GM18498 (cell line): ENCODE data around the gene TTC39B.
"Not testable (repeated sequence)": the region's sequence is repeated elsewhere in the genome, so short reads cannot be mapped to it uniquely, and the experiment has no call there.

Experiments used
- ATAC-seq: cut with Tn5 transposase; IDR thresholded peaks from one replicate; pipeline ENCODE4 v1.9.1; 2021; ENCODE audit warnings: mild to moderate bottlenecking, moderate library complexity; ENCODE audit not compliant: unreplicated experiment

The TTC39B gene

DNA sequence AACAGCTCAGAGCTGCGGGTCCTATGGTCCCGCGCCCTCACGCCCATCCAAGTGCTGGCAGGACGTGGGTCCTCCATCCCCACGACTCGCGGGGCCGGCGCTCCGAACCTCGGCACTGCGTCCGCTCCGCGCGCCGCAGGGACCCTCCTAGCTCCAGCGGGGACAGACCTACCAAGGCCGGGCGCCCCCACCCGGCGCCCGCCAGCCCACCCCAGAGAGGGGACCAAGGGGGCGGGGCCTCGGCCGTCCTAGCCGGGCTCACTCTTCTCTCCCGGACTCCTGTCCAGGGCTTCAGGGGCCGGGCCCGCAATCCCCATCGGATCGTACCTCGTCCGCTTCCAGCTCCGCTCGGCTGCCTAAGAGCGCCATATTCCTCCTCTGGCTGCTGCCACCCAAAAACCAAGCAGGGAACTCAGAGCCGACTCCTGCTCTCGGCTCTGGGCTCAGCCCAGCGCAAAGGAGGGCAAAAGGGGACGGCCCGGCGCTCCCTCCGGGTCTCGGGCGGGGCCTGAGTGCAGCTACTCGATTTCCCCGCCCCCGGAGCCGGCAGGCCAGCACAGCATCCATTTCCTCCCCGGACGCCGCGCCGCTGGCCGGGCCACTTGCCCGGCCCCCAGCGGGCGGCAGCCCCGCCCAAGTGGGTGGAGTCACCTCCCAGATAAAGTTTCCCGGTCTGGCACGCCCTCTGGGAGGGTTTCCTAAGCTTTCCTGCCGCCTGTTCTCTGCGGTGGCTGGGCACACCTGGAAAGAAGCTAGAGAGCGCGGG, at the start of gene TTC39B:
TSS of gene TTC39B (minus strand) at position 460 of the 766 bp plus-strand sequence. CDS start at position 369, 91 bp downstream.
- ATAC-seq, result peak; percentile 97

DNA sequence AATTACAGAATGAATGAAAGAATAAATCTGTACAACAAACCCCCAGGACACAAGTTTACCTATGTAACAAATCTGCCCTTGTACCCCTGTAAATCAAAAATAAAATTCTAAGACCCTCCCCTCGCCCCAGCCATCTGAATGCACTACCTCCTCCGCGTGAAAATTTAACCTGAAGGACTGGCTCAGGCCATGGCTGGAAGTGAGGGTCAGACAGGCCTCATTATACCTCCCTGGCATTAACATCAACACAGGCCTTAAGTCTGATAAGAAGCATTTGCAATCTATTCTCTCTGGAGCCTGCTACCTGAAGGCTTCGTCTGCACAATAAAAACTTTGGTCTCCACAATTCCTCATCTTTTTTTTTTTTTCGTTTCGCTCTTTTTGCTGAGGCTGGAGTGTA, 48.7 kb upstream of the TTC39B start:
- ATAC-seq, result no peak

DNA sequence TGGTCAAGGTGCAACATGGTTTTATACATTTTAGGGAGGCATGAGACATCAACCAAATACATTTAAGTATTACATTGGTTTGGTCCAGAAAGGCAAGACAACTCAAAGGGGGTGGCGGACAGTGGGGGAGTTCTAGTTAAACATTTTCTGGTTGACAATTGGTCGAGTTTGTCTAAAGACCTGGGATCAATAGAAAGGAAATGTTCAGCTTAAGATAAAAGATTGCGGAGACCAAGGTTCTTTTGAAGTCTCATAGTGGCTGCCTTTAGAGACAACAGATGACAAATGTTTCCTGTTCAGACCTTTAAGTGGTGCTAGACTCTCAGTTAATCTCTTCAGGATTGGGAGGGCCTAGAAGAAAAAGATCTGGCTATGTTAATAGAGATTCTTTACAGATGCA, 47.7 kb upstream of the TTC39B start:
- no peak for ATAC-seq

DNA sequence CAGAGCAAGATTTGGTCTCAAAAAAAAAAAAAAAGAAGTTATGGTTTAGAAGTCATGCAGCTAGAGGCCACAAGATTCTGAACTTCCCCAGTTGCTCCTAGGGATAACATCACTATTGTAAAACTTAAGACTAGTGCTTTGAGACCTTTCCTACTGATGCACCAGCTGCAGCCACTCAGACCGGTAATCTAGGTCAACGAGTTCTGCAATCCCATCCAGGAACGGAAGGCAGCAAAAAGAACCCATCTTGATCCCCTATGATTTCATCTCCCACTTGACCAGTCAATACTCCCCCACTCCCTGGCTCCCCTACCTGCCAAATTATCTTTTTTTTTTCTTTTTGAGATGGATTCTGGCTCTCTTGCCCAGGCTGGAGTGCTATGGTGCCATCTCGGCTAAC, 46.9 kb upstream of the TTC39B start:
- ATAC-seq, result no peak

DNA sequence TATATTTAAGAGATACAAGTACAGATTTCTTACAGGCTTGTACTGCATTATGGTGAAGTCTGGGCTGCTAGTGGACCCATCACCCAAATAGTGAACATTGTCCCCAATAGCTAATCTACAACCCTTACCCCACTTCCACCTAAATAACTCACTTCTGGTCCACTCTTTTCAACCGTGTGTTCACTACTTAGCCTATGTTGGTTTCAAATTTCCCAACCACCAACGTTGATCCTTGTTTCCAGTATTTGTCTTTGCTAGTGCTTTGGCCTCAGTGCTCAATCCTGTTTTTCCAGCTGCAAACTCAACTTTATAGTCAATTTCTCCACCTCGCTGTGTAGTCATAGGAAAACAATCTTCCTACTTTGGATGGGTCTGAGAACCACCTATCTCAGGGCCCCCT, 45.3 kb upstream of the TTC39B start:
- no peak for ATAC-seq

DNA sequence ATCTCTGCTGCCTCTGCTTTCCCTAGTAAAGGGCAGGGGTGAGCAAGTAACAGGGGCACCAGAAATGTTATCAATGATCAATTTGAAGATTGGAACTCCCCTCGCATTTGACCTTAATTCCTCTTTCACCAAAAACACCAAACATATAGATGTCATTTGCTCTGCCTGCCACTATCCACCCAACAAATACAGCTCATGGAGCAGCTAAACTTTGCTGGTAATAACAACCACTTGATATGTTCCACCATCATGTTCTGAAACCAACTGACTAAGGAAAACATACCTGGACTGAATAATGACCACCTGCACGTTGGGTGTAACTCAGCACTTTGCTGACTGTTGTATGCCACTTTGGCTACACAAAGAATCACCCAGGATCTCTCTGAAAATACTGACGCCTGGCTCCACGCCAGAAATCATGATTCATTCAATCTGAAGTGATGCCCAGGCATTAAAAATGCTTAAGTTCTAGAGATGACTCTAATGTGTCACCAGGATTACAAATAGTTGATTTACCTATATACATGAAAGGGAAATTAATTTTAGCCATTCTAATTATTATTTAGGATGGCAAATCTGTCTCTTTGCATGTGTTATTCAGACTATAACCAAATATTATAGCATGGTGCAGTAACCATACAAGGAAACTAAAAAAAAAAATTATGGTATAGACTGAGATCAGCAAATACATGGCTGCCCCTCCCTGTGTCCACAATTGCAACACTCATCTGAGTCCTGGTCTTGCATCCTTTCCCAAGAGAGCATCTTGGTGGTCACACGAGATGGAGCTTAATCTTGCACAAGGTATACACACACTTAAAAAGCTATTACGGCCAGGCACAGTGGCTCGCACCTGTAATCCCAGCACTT, 43.1 kb upstream of the TTC39B start:
- no peak for ATAC-seq

DNA sequence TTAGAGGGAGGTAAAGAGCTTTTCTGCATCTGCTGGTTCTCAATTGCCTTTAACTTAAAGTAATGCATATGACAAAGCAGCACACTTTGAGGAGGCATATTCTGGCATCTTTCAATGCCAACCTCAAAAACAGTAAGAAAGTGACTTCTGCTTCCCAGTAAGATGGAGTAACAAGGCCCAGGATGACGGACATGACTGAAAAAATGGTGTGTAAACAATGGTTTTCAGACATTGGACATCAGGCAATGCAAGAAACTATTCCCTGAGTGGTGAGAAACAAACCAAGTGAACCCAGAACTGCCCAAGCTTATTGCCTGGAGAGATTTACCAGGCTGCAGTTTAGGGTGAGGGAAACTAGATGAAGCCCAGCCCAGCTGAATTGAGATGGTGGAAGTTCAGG, 39.8 kb upstream of the TTC39B start:
- ATAC-seq, result no peak

DNA sequence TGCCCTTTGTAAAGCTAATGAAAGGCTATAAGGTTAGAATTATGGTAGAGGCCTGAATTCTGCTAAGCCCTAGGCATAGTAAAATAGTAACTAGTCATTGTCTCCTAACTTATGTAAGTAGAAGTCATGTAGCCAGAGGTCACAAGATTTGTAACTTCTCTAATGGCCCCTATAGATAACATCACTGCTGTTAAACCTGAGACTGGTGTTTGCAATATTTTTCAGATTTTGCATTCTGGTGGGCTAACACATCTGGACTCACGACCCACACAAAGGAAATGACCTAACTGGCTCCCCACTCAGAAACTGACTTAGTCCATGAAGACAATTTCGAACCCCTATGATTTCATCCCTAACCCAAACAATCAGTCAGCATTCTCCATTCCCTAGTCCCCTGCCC, 37.2 kb upstream of the TTC39B start:
- ATAC-seq, result no peak

DNA sequence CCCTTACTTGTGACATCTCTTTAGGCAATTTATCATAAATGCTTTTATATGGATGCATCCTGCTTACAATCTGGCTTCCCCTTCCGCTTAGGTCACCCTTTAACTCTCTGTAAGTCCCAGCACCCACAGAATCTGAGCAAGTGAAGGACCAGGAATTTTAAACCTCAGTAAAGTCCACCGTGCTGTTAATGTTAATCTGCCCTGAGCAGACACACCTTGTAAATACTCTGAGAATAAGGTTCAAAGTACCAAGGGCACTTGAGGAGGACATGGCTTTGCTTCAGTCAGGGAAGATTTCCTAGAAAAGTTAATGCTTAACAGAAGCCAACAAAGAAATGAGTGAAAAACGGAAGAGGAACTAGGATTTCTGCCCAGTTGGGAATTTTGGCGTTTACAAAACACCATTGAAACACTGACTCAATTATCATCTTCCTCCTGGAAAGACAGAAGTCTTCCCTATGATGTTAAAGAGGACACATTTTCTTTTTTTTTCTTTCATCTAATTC, 26.4 kb upstream of the TTC39B start:
- no peak for ATAC-seq

DNA sequence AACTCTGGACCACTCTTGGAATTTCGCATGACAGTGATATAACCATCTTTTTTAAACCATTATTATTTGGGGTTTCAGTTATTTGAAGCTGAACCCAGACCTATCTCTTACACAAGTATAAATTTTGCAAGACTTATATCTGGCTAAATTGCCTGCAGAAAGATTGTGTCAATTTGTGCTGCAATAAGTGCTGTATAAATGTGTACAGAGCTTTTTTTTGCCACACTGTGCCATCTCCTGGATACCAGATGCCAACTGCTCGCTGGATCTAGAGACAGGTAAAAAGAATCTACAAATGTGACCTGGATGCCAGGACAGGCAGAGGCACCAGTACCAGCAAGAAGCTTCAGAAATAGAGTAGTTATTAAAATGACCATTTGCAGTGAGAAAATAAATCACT, 25.9 kb upstream of the TTC39B start:
- no peak for ATAC-seq

DNA sequence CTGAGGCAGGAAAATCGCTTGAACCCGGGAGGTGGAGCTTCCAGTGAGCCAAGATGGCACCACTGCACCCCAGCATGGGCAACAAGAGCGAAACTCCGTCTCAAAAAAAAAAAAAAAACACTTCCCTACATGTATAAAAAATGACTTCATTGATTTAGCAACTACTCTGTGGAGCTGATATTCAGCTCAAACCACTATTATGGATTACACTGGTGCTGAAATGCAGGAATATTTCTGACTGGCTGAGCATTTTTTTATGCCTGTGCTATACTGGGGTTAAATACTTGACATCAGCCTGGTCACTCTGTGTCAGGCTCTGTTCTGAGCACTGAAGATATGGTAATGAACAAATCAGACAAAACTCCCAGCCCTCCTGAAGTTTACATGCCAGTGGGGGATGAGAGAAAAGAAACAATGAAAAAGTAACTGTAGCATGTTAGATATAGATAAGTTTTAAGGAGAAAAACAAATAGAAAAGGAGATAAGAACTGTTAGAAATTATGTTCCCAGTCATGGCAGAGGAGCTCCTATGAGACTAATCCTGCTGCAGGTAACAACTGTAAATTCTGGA, 22.6 kb upstream of the TTC39B start:
- ATAC-seq, result no peak

DNA sequence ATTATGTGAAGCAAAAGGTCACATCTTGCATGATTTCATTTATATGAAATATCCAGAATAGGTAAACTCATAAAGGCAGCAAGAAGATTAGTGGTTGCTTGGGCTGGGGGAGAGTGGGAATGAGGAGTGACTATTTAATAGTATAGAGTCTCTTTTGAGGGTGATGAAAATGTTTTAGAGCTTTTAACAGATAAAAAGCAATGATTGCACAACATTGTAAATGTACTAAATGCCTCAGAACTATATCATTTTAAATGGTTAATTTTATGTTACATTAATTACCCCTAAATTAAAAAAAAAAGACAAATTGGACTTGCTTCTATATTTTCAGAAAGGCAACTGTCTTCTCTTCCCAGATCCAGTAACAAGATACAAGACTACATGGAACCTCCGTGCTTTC, 21.9 kb upstream of the TTC39B start:
- ATAC-seq, result no peak

DNA sequence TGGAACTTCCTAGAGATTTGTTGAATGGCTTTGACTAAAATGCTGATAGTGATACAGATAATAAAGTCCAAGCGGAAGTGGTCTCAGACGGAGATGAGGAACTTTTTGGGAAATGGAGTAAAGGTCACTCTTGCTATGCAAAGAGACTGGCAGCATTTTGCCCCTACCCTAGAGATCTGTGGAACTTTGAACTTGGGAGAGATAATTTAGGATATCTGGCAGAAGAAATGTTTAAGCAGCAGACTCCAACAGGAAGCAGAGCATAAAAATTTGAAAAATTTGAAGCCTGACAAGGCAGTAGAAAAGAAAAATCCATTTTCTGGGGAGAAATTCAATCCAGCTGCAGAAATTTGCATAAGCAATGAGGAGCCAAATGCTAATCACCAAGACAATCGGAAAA, 15.7 kb upstream of the TTC39B start:
- not testable (repeated sequence) for ATAC-seq

DNA sequence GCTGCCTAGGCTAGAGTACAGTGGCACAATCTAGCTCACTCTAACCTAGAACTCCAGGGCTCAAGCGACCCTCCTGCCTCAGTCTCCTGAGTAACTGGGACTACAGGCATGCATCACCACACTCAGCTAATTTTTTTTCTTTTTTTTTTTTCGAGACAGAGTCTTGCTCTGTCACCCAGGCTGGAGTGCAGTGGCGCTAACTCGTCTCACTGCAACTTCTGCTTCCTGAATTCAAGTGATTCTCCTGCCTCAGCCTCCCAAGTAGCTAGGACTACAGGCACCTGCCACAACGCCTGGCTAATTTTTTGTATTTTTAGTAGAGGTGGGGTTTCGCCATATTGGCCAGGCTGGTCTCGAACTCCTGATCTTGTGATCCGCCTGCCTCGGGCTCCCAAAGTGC, 12.6 kb upstream of the TTC39B start:
- ATAC-seq, result not testable (repeated sequence)

DNA sequence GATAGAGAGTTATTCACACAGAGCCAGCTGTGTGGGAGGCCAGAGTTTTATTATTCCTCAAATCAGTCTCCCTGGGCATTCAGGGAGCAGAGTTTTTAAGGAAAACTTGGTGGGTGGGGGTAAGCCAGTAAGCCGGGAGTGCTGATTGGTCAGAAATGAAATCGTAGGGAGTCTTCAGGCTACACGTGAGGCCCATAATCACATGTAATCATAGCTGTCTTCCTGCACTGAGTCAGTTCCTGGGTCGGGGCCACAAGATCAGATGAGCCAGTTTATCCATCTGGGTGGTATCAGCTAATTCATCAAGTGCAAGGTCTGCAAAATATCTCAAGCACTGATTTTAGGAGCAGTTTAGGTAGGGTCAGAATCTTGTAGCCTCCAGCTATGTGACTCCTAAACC, 10.8 kb upstream of the TTC39B start:
- no peak for ATAC-seq

DNA sequence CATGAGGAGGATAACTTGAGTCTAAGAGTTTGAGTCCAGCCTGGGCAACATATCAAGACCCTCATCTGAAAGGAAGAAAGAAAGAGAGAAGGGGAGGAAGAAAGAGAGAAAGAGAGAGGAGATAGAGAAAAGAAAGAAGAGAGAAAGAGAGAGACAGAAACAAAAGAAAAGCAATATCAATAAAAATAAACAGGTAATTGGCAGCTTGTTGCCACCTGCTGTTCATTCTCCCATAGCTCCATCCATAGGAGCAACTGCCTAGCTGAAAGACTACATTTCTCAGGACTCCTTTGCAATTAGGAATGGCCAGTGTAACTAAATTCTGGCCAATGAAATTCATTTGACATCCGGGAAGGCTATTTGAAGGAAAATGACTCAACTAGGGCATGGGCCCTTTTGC, 4.6 kb upstream of the TTC39B start:
- no peak for ATAC-seq

DNA sequence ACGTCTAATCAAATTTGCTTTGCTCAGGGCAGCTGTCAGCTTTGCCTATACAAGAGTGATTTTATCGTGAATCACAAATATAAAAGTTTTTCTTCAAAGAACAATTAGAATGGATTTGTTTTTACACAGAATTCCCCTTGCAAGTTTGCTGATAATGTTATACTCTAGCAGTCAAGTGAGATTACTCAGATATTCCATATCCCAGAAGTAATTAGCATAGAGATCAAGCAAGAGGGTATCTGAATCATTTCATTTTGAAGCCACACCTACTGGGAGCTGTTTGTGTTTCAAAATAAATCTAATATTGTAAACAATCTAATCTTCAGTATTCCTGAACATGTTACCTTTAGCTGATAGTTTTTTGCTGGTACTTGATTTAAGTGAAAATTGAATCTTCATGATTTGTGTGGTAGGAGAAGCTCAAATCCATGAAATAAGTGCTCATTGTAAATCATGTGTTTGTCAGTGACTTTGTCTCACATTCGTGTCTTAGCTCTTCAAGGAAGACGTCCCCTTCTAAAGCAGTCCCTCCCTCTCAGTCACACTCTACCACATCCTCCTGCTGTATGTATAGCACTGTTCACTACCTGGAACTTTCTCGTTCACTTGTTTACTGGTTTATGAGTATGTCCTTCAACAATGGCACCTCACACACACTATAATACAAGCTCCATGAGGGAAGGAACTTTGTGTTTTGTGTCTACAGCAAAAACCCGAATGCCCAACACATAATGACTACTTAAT, 3.3 kb upstream of the TTC39B start:
- ATAC-seq, result no peak

DNA sequence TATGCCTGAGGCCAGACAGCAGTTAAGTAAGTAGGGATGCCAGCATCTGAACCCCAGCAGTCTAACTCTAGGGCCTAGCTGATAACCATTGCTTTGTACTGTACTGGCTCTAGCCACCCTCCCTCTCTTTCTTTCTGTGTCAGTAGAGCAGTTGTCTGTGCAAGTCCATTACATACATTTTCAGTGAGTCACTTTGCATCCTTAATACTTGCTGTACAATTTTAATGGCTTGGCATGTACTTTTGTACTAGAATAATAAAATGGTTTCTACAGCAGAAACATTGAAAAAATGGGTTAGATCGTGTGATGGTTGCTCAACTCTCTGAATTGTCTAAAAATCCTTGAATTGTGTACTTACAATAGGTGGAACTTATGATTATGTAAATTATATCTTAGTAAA, 1.5 kb upstream of the TTC39B start:
- ATAC-seq, result no peak

DNA sequence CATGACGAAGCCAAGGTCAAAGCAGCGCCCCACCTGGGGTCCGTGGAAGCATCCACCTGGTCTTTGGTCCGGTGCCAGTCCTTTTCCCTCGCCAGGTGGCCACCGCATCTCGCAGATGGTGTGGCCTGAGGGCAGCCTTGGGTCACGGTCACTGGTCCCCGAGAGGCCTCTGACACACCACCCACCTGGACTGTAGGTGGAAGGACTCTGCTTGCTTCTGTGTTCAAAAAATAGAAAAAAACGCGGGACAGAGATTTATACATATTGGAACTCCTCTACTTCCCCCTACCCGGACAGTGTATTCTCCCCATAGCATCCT, 466 bp upstream of the TTC39B start:
- ATAC-seq, result peak; percentile 28

DNA sequence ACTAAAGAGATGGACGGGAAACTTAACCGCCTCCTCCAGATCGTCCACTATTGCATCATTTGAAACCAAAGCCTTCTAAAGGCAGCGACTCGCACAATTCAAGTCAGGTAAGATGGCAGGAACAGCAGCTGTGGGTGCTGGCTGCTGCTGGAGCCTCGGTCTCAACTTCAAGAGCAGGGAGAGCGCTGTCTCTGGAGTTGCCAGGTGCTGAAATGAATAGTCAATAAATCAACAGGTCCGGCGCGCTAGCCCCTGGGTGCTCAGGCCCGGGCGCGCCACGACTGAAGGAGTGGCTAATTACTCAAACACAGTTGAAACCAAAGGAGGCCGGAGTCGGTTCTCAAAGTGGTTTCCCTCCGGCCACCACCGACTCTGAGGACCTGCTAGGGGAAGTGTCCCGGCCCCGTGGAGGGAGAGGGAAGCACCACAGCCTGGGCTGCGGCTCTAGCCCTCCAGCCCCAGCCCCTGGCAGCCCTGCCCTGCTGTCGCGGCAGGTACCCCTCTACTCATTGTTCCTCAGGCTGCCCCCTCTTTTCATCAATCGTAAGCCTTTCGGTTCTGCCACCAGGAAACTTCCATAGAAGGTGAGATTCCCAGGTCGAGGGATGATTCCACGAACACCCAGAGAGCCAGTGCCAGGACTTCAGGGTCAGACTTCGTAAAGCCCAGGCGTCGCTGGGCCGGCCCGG, 804 bp downstream of the TTC39B start:
- ATAC-seq, result peak; percentile 11

DNA sequence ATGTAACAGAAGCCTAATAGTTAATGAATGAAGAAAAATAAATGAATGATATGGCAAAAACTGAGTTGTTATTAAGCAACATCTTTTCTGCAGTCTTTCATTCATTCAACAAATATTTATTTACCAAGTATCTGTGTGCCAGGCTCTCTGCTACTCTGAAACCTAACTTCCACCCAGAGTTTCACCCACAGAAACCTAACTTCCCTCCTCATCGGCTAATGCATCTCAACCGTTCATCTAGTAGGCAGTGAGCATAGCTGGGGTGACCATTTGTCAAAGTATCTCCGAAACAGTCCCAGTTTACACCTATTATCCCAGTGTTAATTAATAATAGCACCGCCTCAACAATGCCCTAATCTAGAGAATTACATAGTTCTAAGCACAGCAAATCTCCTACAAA, 1.5 kb downstream of the TTC39B start:
- ATAC-seq, result no peak
